SK-N-SH (cell line): ENCODE results near the gene WDR46. TPM values are rescaled to one million over a fixed set of nuclear protein-coding genes. Genes with fewer than 3 reads are reported as not detected.
A peak's percentile ranks its signal among the peaks of the same experiment; 100 is the strongest.

Experiments
- CTCF ChIA-PET: fragments of 300-600, 350-600 bp; formaldehyde crosslinking; extraction: SDS; loops from one replicate; lab custom pipeline; 2021; lab: Yijun Ruan, JAX
- POLR2A ChIA-PET: fragments of 350-600 bp; sonication (Branson Sonifier 250); formaldehyde crosslinking; extraction: SDS; loops from one replicate; lab custom pipeline; 2020; ENCODE audit warnings: antibody characterized with exemption, inconsistent platforms; lab: Yijun Ruan, JAX
- DNase-seq: peaks from one replicate; pipeline ENCODE4 v3.0.0; 2012
- H2AFZ ChIP-seq: fragments of 200-600 bp; sonication (generic); 2 replicates; pipeline ENCODE4 v1.8.1; 2016; ENCODE audit warnings: antibody characterized with exemption, mild to moderate bottlenecking, low read depth
- H3F3A ChIP-seq: fragments of 200-600 bp; sonication (generic); replicated peaks from 2 replicates; pipeline ENCODE3; 2016; ENCODE audit warnings: antibody characterized with exemption, mild to moderate bottlenecking; ENCODE audit not compliant: insufficient read depth
- H3K27ac ChIP-seq, 2 experiments: fragments of 200-500 bp in 1 of 2; fragments of 200-600 bp in 1 of 2; sonication (Bioruptor generic) in 1 of 2; sonication (generic), shearing (Covaris generic) in 1 of 2; 2 replicates each; pipeline versions ENCODE4 v1.5.1 to v1.6.1; 2014 to 2016; ENCODE audit warnings: low read depth in 2 of 2, inconsistent platforms in 1 of 2, low read length in 1 of 2, mild to moderate bottlenecking in 1 of 2, mixed read lengths in 1 of 2
- H3K27me3 ChIP-seq: fragments of 200-600 bp; sonication (generic), shearing (Covaris generic); 2 replicates; pipeline ENCODE4 v1.6.1; 2016; ENCODE audit warnings: mixed run types; ENCODE audit not compliant: insufficient read depth
- H3K36me3 ChIP-seq, 2 experiments: fragments of 200-500 bp in 1 of 2; fragments of 200-600 bp in 1 of 2; sonication (Bioruptor generic) in 1 of 2; sonication (generic) in 1 of 2; replicated peaks in 1 of 2; 2 replicates each; pipeline versions ENCODE3 to v1.5.1; 2014 to 2016; ENCODE audit warnings: low read length in 1 of 2, mild to moderate bottlenecking in 1 of 2; ENCODE audit not compliant: insufficient read depth in 2 of 2, control insufficient read depth in 1 of 2
- H3K4me1 ChIP-seq, 2 experiments: fragments of 200-500 bp in 1 of 2; fragments of 200-600 bp in 1 of 2; sonication (Bioruptor generic) in 1 of 2; sonication (generic), shearing (Covaris generic) in 1 of 2; 2 replicates each; pipeline versions ENCODE4 v1.5.1 to v1.6.1; 2014 to 2016; ENCODE audit warnings: low read depth in 1 of 2, low read length in 1 of 2, mixed run types in 1 of 2; ENCODE audit not compliant: insufficient read depth in 2 of 2, control insufficient read depth in 1 of 2
- H3K4me2 ChIP-seq: fragments of 200-600 bp; sonication (generic), shearing (Covaris generic); 2 replicates; pipeline ENCODE4 v1.6.1; 2017; ENCODE audit warnings: mixed run types
- H3K4me3 ChIP-seq, 2 experiments: fragments of 200-500 bp in 1 of 2; fragments of 200-600 bp in 1 of 2; sonication (Bioruptor generic) in 1 of 2; sonication (generic), shearing (Covaris generic) in 1 of 2; 2 replicates each; pipeline versions ENCODE4 v1.5.1 to v1.8.1; 2014 to 2016; ENCODE audit warnings: low read depth in 2 of 2, inconsistent platforms in 1 of 2, low read length in 1 of 2, mild to moderate bottlenecking in 1 of 2, mixed read lengths in 1 of 2, moderate library complexity in 1 of 2
- H3K79me2 ChIP-seq: fragments of 200-600 bp; sonication (generic); 2 replicates; pipeline ENCODE4 v1.8.1; 2017; ENCODE audit warnings: mild to moderate bottlenecking; ENCODE audit not compliant: insufficient read depth
- H3K9ac ChIP-seq: fragments of 200-600 bp; sonication (generic); 2 replicates; pipeline ENCODE4 v1.6.1; 2017; ENCODE audit warnings: mixed run types
- H3K9me2 ChIP-seq: fragments of 200-600 bp; sonication (generic); 2 replicates; pipeline ENCODE4 v1.6.1; 2017; ENCODE audit warnings: mixed run types
- H3K9me3 ChIP-seq: fragments of 200-600 bp; sonication (generic); 2 replicates; pipeline ENCODE4 v1.6.1; 2017; ENCODE audit warnings: mixed run types, mild to moderate bottlenecking, moderate library complexity
- H4K20me1 ChIP-seq: fragments of 200-600 bp; sonication (generic); 2 replicates; pipeline ENCODE4 v1.6.1; 2017; ENCODE audit warnings: mild to moderate bottlenecking, mixed run types; ENCODE audit not compliant: insufficient read depth
- CHD2 ChIP-seq: fragments of 150-350 bp; IDR thresholded peaks from 2 replicates; pipeline ENCODE4 v1.6.1; 2018; ENCODE audit warnings: low read length; ENCODE audit not compliant: partially characterized antibody
- CTCF ChIP-seq: fragments of 200-600 bp; sonication (generic); IDR thresholded peaks from 2 replicates; pipeline ENCODE4 v1.6.1; 2017; ENCODE audit warnings: antibody characterized with exemption, mild to moderate bottlenecking, moderate library complexity
- EZH2phosphoT487 ChIP-seq: fragments of 200-600 bp; sonication (generic); IDR thresholded peaks from 2 replicates; pipeline ENCODE4 v1.6.1; 2017; ENCODE audit warnings: low read depth, mixed run types, mild to moderate bottlenecking, antibody characterized with exemption, moderate library complexity, borderline replicate concordance
- PBX3 ChIP-seq: IDR thresholded peaks from 2 replicates; pipeline ENCODE4; 2012
- RAD21 ChIP-seq: IDR thresholded peaks from 2 replicates; pipeline ENCODE4 v1.6.1; 2012; ENCODE audit warnings: mild to moderate bottlenecking, low read length
- SIN3A ChIP-seq: IDR thresholded peaks from 2 replicates; pipeline ENCODE4 v1.6.1; 2012; ENCODE audit warnings: low read depth, mild to moderate bottlenecking, low read length, moderate library complexity, borderline replicate concordance
- SMC3 ChIP-seq: IDR thresholded peaks from 2 replicates; pipeline ENCODE4 v1.6.1; 2012; ENCODE audit warnings: low read depth, low read length, improper control_type of control experiment
- TCF12 ChIP-seq: IDR thresholded peaks from 2 replicates; pipeline ENCODE4 v1.4.0; 2012
- TEAD4 ChIP-seq: IDR thresholded peaks from 2 replicates; pipeline ENCODE4 v1.4.0; 2012; ENCODE audit warnings: mild to moderate bottlenecking, borderline replicate concordance; ENCODE audit not compliant: insufficient read depth
- USF2 ChIP-seq: fragments of 150-350 bp; IDR thresholded peaks from 2 replicates; pipeline ENCODE4 v1.6.1; 2017; ENCODE audit warnings: antibody characterized with exemption, low read length, low read depth, borderline replicate concordance
- YY1 ChIP-seq: IDR thresholded peaks from 2 replicates; pipeline ENCODE4 v1.4.0; 2012; ENCODE audit warnings: low read depth, mild to moderate bottlenecking
- WGBS: methylation state at CpG from one replicate; pipeline ENCODE4 v1.1.6; 2017; ENCODE audit warnings: low lambda C conversion rate; 5-methylcytosine and 5-hydroxymethylcytosine counted together
- polyA plus RNA-seq, 3 experiments: library from polyadenylated mRNA; depleted of rRNA; stranded (reverse); fragments of >200 nt; gene quantifications; 2 replicates each; pipeline ENCODE4 v1.2.3, GENCODE V29; 2012
- TF ChIP-seq, protein P1 (sequence below): IDR thresholded peaks from 2 replicates; pipeline ENCODE4 v1.4.0; 2012; ENCODE audit warnings: low read depth

WDR46 gene
- polyA plus RNA-seq, 1 of the 3 experiments (the other 2 are of a cell fraction), result 153 TPM

- peaks cover 42 to 69% of the 10 kb centered on the region in 2 experiments for H3K36me3 ChIP-seq
- 84% methylated on average over 26 of the region's 39 CpGs for WGBS
- H3K9me2 ChIP-seq, result no peaks in the 10 kb centered on the region
- H3K4me1 ChIP-seq, result peaks cover 31 to 36% of the 10 kb centered on the region in 2 experiments; a peak in 3 of 4 replicates
- H2AFZ ChIP-seq, result no peak overlapping the region
- H4K20me1 ChIP-seq, result peaks cover 41% of the 10 kb centered on the region
- H3K79me2 ChIP-seq, result peaks cover 34% of the 10 kb centered on the region
- H3K27ac ChIP-seq, result peak overlapping the region; percentile 67 to 86
- POLR2A ChIA-PET, result interaction anchor here (0.6 to 2.9 kb wide), 12 partner anchors 12 to 308 kb away, joined by 3 to 58 read pairs (median 6); partner anchors contain the start of genes CUTA, PFDN6, RGL2 and RING1
- H3K9ac ChIP-seq, result no peak overlapping the region
- no peaks in the 10 kb centered on the region for H3K27me3 ChIP-seq
- CTCF ChIA-PET, result interaction anchor here (0.8 to 4.9 kb wide), 18 partner anchors 9 to 148 kb away, joined by 3 to 49 read pairs (median 4); partner anchors contain the start of genes PFDN6, RGL2 and WDR46
- peak; percentile 69 for DNase-seq
- H3K4me2 ChIP-seq, result peak overlapping the region; percentile 94; the same call in 1 of the 2 replicates
- peak overlapping the region in 1 of 2 experiments; percentile 49; a peak in 2 of 4 replicates for H3K4me3 ChIP-seq
- H3K9me3 ChIP-seq, result no peaks in the 10 kb centered on the region
- TF ChIP-seq USF2 (no peak), TCF12 (no peak), SMC3 (0 out of 2 replicates have a peak, but pooled peaks have one; percentile 6), SIN3A (0 out of 2 replicates have a peak, but pooled peaks have one; percentile 17), CHD2 (no peak), RAD21 (peak; percentile 32), TEAD4 (no peak), CTCF (no peak; the same call in 1 of the 2 replicates), PBX3 (no peak), YY1 (no peak), EZH2phosphoT487 (no peak)
- TF ChIP-seq, protein P1, sequence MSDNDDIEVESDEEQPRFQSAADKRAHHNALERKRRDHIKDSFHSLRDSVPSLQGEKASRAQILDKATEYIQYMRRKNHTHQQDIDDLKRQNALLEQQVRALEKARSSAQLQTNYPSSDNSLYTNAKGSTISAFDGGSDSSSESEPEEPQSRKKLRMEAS, result no peak
- peaks cover 75% of the 10 kb centered on the region for H3F3A ChIP-seq
These were observed 11.2 kb downstream of the WDR46 start for GRCh38 chr6:33277663-33278391.
